ENCODE measurements around the gene ZNF519.
"Not testable (repeated sequence)": the region's sequence is repeated elsewhere in the genome, so short reads cannot be mapped to it uniquely, and the experiment has no call there.

DNA sequence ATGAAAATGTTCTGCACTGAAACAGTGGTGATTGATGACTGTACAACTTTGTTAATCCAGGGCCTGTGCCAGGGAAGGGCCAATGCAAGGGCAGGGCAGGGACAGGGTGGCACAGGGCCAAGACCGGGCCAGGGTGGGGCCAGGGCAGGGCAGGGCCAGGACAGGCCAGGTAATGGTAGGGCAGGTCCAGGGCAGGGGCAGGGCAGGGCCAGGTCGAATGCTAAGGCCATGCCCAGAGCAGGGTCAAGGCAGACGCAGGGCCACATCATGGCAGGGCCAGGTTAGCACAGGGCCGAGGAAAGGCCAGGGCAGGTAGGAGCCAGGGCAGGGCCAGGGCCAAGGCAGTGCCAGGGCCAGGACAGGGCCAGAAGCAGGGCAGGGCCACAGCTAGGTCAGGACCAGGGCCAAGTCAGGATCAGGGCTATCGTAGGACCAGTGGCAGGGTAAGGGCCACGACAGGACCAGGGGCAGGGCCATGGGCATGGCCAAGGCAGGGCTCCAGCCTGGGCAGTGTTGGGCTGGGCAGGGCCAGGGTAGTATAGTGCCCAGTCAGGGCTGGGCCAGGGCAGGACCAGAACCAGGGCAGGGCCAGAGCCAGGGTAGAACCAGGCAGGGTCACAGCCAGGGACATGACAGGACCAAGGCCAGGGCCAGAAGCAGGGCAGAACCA is 38.3 kb upstream of the ZNF519 start:
- not testable (repeated sequence) for TF ChIP-seq EZH2 (IDR thresholded peaks at IDR 0.05; ENCODE audit: low read length, unreplicated experiment); EZH2phosphoT487 (IDR thresholded peaks at IDR 0.05; ENCODE audit: borderline replicate concordance, low read length)
- TF ChIP-seq, protein P1, sequence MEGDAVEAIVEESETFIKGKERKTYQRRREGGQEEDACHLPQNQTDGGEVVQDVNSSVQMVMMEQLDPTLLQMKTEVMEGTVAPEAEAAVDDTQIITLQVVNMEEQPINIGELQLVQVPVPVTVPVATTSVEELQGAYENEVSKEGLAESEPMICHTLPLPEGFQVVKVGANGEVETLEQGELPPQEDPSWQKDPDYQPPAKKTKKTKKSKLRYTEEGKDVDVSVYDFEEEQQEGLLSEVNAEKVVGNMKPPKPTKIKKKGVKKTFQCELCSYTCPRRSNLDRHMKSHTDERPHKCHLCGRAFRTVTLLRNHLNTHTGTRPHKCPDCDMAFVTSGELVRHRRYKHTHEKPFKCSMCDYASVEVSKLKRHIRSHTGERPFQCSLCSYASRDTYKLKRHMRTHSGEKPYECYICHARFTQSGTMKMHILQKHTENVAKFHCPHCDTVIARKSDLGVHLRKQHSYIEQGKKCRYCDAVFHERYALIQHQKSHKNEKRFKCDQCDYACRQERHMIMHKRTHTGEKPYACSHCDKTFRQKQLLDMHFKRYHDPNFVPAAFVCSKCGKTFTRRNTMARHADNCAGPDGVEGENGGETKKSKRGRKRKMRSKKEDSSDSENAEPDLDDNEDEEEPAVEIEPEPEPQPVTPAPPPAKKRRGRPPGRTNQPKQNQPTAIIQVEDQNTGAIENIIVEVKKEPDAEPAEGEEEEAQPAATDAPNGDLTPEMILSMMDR (conservative IDR thresholded peaks at IDR 0.05; ENCODE audit: low read depth, low read length), result not testable (repeated sequence)
